Measurements from ENCODE around the gene AKAP12. TPM values are rescaled to one million over a fixed set of nuclear protein-coding genes. Genes with fewer than 3 reads are reported as not detected.

AKAP12 gene
- total RNA-seq, 2 donors from 2014 or later, result 27.7 to 40.1 TPM

DNA sequence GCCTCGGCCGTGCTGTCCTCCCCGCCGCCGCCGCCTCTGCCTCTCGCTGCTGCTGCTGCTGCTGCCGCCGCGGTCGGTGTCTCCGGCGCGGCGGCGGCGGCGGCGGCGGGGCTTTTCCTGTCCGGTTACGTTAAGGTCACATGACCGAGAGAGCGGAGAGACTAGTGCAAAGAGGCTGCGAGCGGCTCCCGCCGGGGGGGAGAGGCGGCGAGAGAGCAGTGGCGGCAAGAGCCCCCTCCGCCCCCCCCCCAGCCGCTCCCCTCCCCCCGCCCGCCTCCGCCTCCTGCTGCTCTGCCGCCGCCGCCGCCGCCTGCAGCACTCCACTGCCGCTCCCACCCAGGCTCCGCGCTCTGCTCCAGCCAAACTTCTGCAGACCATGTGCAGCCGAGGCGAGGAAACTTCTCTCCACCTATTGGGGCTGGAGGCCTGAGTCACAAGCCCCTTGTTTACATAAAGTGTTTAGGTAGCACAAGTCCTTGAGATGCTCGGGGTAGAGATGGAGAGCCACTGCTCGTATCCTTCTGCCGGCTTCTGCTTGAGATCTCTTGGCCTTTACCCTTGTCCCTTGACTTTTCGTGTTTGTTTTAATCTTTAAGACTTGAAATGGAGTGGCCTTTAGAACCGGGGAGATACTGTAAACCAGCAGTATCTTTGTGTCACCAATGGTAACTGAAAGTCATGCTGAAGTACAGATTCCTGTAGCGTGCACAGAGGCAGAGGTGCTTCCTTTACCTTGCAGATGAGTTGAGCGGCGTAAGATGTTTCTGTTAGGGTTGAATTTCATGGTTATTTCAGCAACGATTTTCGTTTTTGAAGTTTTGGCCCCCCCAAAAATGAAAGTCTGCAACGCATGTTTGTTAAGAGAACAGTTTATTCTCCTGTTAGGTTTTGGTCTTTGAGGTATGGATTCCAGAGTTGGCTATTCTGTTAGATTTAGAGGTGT, 152.0 kb downstream of the AKAP12 start, which contains the start of gene ZBTB2:
Gene ZBTB2 (minus strand): TSS at position 89 of the 943 bp plus-strand sequence. CDS start 17,922 bp downstream, outside the sequence.
- Histone ChIP-seq H3K27me3 (no peaks in the 10 kb centered on the region), H3K4me1 (peaks cover 0 to 61% of the 10 kb centered on the region in 2 donors), H3K27ac (peak within 1 kb of the TSS; percentile 100), H3K36me3 (no peaks in the 10 kb centered on the region), H3K9me3 (no peaks in the 10 kb centered on the region), H3K4me3 (peak within 1 kb of the TSS; percentile 85 to 91)
- TF ChIP-seq, protein P1, sequence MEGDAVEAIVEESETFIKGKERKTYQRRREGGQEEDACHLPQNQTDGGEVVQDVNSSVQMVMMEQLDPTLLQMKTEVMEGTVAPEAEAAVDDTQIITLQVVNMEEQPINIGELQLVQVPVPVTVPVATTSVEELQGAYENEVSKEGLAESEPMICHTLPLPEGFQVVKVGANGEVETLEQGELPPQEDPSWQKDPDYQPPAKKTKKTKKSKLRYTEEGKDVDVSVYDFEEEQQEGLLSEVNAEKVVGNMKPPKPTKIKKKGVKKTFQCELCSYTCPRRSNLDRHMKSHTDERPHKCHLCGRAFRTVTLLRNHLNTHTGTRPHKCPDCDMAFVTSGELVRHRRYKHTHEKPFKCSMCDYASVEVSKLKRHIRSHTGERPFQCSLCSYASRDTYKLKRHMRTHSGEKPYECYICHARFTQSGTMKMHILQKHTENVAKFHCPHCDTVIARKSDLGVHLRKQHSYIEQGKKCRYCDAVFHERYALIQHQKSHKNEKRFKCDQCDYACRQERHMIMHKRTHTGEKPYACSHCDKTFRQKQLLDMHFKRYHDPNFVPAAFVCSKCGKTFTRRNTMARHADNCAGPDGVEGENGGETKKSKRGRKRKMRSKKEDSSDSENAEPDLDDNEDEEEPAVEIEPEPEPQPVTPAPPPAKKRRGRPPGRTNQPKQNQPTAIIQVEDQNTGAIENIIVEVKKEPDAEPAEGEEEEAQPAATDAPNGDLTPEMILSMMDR (IDR thresholded peaks at IDR 0.05), result no peak
- peak; percentile 74 for DNase-seq (ENCODE audit: low spot score)

DNA sequence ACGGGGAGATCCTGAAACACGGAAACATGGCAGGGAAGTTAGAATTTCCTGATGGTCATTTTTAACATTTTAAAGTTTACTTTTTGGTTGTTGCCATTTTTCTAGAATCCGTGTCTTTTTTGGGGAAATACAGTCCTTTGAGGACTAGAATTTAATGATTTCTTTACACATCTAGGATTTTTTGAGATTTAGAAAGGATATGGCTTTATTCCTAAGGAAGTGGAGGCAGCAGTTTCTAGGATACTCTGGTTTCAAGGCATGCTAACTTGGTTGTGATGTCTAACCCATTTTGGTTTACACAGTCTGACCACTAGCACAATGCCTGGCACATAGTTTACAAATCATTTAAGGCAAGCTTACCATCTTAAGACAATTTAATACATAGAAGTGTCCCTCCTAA, 152.7 kb downstream of the AKAP12 start:
- no peak for DNase-seq (ENCODE audit: low spot score)
- Histone ChIP-seq H3K4me3 (peak overlapping the region; percentile 85 to 91), H3K27me3 (no peaks in the 10 kb centered on the region), H3K4me1 (peaks cover 0 to 61% of the 10 kb centered on the region in 2 donors), H3K27ac (peak overlapping the region; percentile 100), H3K36me3 (no peaks in the 10 kb centered on the region), H3K9me3 (no peaks in the 10 kb centered on the region)
- TF ChIP-seq, protein P1 (IDR thresholded peaks at IDR 0.05), result no peak

DNA sequence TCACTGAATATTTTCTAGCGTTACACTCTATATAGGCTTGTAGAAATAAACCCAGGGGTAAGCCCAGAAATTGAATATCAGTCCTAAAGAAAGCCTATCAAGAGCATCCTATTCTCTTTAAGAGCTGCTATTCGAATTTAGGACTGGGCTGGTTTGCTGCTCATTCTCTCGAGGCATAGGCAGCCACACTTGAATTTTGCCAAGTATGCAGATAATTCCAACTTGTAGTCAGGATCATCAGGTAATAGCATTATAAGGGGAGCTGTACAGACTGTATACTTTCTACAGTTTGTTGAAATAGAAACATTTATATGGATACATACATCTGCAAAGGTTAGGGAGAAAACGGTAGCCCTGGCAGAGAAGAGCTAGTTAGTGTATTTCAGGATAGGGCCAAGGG, 153.6 kb downstream of the AKAP12 start:
- TF ChIP-seq, protein P1 (IDR thresholded peaks at IDR 0.05), result no peak
- no peaks in the 10 kb centered on the region for H3K27me3 ChIP-seq
- no peak for DNase-seq (ENCODE audit: low spot score)
- no peak overlapping the region for H3K4me3 ChIP-seq
- no peak overlapping the region for H3K27ac ChIP-seq
- H3K4me1 ChIP-seq, result peaks cover 0 to 54% of the 10 kb centered on the region in 2 donors
- no peaks in the 10 kb centered on the region for H3K36me3 ChIP-seq
- H3K9me3 ChIP-seq, result no peaks in the 10 kb centered on the region

DNA sequence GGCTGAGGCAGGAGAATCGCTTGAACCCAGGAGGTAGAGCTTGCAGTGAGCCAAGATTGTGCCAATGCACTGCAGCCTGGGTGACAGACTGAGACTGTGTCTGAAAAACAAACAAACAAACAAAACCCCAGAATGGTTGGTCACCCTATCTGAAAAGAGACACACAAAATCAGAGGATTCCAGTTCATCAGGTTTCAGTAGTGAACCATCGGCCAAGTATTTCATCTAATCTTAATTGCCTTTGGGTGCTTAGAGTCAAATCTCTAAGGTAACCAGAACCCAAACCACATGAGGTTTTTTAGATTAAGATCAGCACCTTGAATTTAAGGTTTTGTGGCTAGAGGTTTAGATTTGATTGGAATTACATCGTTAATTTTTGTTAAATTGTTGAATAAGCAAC, 159.9 kb downstream of the AKAP12 start:
- TF ChIP-seq, protein P1 (IDR thresholded peaks at IDR 0.05), result no peak
- no peaks in the 10 kb centered on the region for H3K27me3 ChIP-seq
- DNase-seq (ENCODE audit: low spot score), result no peak
- no peak overlapping the region for H3K4me3 ChIP-seq
- H3K27ac ChIP-seq, result no peak overlapping the region
- H3K36me3 ChIP-seq, result no peaks in the 10 kb centered on the region
- H3K4me1 ChIP-seq, result peaks cover 0 to 35% of the 10 kb centered on the region in 2 donors
- H3K9me3 ChIP-seq, result no peaks in the 10 kb centered on the region

DNA sequence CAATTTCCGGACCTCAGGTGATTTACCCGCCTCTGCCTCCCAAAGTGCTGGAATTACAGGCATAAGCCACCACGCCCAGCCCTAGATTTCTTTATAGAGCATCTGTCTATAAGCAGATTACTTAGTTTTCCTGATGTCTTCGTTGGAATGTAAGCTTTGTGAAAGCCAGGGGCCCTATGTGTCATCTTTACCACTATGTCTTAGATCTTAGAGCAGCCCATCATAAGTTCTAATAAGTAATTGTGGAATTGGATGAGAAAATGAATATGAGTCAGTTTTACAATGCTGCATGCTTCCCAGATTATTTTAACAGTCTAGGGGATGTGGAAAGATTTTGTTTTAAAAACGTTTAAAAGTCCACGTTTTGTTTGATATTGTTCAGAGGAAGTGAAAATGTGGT, 160.7 kb downstream of the AKAP12 start:
- H3K27me3 ChIP-seq, result no peaks in the 10 kb centered on the region
- no peak overlapping the region for H3K27ac ChIP-seq
- peaks cover 0 to 27% of the 10 kb centered on the region in 2 donors for H3K4me1 ChIP-seq
- no peaks in the 10 kb centered on the region for H3K9me3 ChIP-seq
- TF ChIP-seq, protein P1 (IDR thresholded peaks at IDR 0.05), result no peak
- no peak overlapping the region for H3K4me3 ChIP-seq
- H3K36me3 ChIP-seq, result peaks cover 8% of the 10 kb centered on the region
- no peak for DNase-seq (ENCODE audit: low spot score)
